HG03095 (cell line): ENCODE data around the gene TMEM132A.

ENCODE experiments used
- ATAC-seq: cut with Tn5 transposase; IDR thresholded peaks from one replicate; pipeline ENCODE4 v1.9.1; 2021; ENCODE audit warnings: moderate library complexity; ENCODE audit not compliant: unreplicated experiment

Gene TMEM132A

GRCh38 chr11:60924110-60924905, at the start of gene TMEM132A:
Gene TMEM132A (plus strand): TSS chr11:60924460. CDS start chr11:60924634, 174 bp downstream.
- ATAC-seq = no peak

DNA sequence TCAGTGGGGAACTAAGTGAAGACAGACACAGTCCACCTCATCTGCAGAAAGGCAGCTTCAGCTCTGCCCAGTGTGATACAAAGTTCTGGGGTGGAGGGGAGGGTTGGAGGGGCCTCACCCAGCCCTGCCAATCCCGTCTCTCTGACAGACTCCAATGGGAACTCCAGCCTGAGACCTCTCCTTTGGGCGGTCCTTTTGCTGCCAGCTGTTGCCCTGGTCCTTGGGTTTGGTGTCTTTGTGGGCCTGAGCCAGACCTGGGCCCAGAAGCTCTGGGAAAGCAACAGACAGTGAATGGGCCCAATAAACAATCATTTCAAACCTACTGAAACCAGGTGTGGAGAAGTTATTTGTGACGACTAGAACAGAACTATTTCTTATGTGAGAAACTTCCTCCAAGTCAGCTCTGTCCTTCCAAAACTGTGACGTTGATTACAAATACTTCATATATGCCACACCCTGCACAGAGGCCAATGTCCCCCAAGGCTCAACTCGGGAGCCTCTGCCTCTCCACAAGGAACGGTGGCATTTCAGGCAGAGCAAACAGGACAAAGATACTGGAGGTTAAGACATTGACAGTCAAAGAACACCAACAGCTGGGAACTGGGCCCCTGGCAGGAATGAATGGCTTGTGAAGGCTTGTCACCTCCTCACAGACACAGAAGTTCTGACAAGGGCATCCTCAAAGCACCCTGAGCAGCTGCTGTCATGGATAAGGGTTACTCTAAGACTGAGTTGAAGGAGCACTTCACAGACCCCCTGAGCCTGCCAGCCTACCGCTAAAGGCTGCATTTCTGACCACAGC, 48.7 kb upstream of the TMEM132A start:
- no peak for ATAC-seq

DNA sequence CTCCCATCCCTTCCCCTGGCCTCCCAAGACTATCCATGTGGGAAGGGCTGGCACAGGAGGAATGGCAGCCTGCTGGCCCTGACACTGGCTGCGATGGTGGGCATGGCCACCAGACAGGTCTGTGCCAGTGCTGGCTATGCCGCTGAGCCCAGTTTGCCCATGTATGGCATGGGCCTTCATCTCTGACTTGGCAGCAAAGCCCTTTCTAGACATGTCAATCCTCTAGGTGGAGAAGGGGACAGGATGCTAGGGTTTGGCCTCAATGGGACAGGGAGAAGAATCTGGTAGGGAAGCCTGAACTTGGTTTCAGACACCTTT, 48.1 kb upstream of the TMEM132A start:
- ATAC-seq = no peak

DNA sequence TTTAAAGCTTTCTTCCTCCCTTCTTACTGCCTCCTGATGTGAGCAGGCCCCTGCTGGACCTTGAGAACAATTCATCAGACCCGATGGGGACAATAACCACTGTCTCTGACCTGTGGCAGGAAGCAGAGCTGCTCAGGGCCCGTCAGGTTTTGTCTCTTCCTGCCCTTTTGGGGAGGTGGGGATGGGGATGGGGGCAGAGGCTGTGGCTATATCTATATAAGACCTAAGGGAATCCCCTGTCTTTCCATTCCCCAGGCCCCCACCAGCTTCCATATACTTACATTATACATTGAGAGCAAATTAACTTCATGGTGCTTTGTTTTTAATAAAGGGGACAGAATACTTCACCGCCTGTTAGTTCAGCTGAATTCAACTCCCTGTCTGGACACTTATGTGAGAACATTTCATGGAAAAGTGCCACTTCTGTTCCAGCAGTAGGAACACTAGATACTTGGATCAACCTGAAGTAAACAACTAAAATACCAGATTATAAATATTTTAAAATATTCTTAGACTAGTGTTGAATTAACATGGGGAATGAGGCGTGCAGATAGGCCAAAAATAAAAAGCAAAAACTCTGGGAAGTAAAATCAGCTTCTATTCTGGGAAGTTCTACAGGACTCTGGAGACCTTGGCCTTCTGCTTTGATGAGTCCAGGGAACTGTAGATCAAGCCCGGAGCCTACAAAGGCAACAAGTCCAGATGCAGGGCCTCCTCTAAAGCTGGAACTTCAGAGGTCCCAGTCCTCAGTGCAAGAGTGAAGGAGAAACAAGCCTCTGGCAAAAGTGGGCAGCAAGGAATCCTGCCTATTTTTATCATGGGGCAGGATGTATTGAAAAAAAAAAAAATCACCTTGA, 45.8 kb upstream of the TMEM132A start:
- ATAC-seq = no peak

- ATAC-seq = no peak
Measured at GRCh38 chr11:60879104-60879503, 45.2 kb upstream of the TMEM132A start.

- ATAC-seq = no peak
Measured at GRCh38 chr11:60879971-60880588, 44.2 kb upstream of the TMEM132A start.

DNA sequence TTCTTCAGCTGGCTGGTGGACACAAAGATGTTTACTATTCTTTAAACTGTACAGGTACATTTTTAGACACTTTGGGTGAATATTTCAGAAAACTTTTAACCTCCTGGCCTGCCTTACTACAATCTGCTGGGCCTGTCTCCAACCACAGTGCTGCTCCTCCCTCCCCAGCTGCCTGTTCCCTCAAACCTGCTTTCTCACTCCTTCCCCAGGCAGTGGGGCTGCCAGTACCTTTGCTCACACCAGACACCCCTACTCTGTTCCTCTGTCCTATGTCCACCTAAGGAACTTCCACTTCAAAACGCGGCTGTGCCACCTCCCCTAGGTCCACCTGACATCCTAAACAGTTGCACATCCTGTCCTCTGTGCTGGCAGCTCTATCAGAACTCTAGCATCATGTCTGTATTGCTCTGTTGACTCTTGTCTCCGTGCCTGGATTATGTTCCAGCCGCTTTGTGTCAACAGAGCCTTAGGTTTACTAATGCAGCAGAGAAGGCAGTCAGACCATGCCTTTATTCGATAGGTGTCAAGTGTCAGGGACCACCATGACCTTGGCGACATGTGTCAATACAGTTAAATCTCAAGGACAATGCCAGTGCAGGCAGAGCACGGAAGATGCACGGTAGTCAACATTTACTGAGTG, 43.5 kb upstream of the TMEM132A start:
- ATAC-seq = no peak

GRCh38 chr11:60887556-60887955, 36.7 kb upstream of the TMEM132A start:
- ATAC-seq = no peak

DNA sequence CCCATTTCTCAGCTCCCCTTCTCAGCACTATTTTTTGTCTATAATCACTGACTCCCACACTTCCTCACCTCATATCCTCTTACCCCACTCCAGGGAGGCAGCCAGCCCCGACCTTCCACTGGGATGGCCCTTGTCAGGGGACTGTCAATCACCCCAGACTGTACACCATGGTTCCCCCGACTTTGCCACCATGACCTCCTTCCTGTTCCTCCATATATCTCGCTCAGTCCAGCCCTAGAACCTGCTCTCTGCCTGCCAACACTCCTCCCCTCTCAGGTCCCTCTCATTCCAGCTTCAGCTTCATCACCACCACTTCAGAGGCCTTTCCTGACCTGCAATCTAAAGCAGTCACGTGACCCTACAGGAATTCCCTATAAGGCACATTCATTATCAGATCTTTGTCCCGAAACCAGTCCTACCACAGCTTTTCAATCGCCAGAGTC, 34.4 kb upstream of the TMEM132A start:
- ATAC-seq = no peak

DNA sequence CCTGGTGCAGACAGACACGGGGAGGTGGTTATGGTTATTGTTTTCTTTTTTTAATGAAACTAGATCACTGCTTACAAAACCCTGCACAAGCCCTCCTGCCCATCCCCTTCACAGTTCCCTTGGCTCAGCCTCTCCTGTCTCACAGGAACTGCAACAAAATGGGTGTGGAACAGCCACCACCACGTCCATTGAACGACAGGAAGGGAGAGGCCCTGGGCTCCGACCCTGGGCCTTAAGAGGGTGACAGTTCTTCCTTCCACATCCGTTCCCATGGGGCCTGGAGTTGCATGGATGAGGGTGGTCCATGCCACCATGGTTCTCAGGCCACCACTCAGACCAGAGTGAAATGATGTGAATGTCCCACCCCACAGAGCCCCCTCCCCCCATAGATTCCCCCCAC, 33.6 kb upstream of the TMEM132A start:
- ATAC-seq = no peak

DNA sequence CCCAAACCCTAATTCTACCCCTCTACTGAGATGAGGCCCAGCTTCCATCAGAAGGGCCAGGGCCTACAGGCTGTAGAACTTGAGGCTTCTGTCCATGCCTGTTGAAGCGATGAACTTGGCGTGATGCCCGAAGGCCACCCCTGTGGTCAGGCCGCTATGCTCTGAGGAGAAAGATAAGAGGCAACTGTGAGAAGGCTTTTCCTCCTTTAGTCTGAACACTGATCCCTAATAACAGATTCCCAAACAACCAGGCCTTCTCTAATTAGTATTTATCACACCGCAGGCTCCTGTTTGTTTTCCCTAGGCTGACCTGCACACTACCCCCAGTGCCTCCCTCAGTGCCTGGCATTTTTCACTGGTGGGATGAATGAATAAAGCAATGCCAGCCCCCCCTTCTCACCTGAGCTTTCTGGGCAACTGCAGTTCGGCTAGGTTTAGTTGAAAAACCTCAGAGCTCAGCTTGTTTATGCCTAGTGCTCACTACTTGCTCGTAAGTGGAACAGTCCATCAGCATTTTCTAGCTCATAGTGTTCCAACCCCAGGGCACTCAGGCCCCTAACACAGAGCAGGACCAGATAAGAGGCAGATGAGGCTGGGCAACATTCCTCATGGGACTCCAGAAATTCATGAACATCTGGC, 33.0 kb upstream of the TMEM132A start:
- ATAC-seq = no peak

DNA sequence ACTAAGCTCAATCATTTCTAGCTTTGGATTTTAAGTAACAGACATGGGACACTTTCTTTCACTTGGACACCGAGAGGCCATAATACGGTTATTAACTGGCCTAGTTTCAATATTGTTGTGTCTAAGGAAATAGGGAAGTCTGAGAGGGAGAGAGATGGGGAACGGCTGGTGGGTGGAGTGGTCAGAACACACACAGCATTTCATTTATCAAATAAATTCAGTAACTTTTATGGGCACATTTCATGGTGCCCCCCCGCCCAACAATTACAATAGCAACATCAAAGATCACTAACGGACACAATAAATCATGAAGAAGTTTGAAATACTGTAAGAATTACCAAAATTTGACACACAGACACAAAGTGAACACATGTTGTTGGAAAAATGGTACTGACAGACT, 28.6 kb upstream of the TMEM132A start:
- ATAC-seq = no peak

DNA sequence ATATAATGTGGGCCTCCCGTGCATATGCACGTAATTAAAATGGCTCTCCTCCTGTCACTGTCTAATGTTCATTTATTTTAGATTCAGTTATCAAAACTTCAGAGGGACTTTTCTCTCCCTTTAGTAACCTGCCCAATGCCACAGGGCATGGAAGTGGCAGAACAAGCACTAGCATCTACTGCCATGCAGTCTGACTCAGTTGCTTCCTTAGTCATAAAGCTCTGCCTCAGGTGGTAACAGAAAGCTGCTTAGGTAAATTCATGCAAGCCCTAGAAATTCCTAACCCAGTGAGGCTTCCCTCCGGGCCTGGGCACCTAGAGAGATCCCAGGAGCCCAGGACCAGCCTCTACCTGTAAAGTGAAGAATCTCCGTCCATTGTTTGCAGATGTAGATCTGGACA, 26.8 kb upstream of the TMEM132A start:
- ATAC-seq = no peak

GRCh38 chr11:60899046-60899936, 25.0 kb upstream of the TMEM132A start:
- no peak for ATAC-seq

- ATAC-seq = no peak
Measured at GRCh38 chr11:60899977-60900376, 24.3 kb upstream of the TMEM132A start.

DNA sequence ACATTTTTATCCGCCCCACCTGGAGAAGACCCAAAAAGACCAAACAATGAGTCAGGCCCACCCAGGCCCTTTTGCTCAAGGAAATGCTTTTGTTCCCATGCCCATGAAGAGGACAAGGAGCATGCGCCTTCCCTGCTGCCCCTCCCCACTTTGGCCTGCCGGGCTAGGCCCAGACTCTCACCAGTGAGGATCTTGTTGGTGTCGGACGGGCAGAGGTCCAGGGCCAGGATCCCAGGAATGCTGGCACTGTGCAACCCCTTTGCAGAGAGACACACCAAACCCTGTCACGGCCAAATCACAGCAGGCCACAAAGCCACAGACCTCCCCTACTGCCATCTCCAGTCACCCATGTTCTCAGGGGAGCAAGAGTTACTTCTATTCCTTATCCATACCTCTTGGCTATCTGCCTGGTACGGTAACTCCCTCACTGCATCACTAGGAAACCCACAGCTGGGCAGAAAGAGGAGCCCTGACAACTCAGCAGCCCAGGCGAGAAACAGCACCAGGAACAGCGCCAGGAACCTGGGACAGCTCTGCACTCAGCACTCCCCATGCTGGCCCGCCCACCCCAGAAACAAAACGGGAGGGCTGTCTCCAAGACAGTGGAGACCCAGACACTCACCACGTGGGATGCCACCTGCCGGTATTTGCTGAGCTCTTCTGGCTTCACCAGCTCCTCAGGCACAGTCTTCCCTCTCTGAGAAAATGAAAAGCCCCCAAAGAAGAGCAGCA, 23.4 kb upstream of the TMEM132A start:
- ATAC-seq = no peak

DNA sequence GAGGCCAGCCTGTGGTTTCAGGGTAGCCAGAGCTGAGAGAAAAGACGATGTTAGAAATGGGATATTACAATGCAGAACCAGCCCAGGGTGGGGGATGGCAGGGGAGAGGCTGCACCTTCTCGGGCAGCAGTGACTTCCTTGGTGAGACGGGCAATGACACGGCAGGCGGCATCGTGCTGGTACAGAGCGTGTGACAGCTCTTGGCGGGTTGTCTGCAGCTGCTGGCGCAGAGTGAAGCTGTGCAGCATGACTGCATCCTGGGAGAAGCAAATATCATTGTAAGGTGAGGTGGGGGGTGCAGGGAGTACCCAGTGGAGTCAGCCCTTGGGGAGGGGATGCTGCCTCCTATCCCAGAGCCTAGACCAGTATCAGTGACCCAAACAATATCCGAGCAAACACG, 21.6 kb upstream of the TMEM132A start:
- no peak for ATAC-seq

DNA sequence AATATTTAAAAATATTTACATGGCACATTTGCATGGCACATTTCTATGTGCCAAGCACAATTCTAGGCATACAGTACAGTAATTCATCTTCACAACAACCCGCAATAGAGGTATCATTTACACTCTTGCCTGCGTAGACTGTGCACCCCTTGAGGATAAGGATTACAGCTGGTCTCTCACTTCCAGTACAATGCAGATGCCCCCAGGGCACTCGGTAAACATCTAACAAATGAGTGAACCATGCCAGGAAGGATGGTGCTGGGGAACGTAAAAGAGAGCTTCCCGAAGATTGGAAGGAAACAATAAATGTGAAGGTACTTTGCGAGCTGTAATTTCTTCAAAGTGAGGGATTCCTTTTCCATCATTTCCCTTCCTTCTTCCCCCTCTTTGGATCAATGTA, 19.2 kb upstream of the TMEM132A start:
- no peak for ATAC-seq
